PC-3 (cell line): Measurements from ENCODE around the gene ECEL1. TPM values are rescaled to one million over a fixed set of nuclear protein-coding genes. Genes with fewer than 3 reads are reported as not detected.

Experiments
- ATAC-seq: fragments of 200-7000 bp; cut with Tn5 transposase; 2 replicates; pipeline ENCODE4 v1.9.1; 2020; ENCODE audit warnings: mild to moderate bottlenecking, moderate library complexity
- BruUV-seq: library from RNA; stranded (reverse); fragments of 400-500 nt; replicated peaks from 2 replicates; lab custom pipeline; 2021; lab: Mats Ljungman, UMichigan
- CTCF ChIA-PET: fragments of 300-600 bp; sonication (Branson Sonifier 250); formaldehyde crosslinking; loops from one replicate; lab custom pipeline; 2022; ENCODE audit warnings: antibody characterized with exemption; lab: Charles Lee
- POLR2A ChIA-PET: fragments of 300-600 bp; sonication (Branson Sonifier 250); formaldehyde crosslinking; loops from one replicate; lab custom pipeline; 2022; ENCODE audit warnings: antibody characterized with exemption; ENCODE audit not compliant: unreplicated experiment; lab: Charles Lee
- DNase-seq: peaks from one replicate; pipeline ENCODE4 v3.0.0-alpha.2; 2015
- H2AFZ ChIP-seq: fragments of 300-600 bp; sonication (generic); 2 replicates; pipeline ENCODE4 v1.6.0; 2016; ENCODE audit warnings: antibody characterized with exemption, low read length
- H3F3A ChIP-seq: fragments of 300-600 bp; sonication (generic); one replicate; pipeline ENCODE4 v1.6.0; 2017; ENCODE audit warnings: antibody characterized with exemption, low read length, control low read depth, mild to moderate bottlenecking; ENCODE audit not compliant: unreplicated experiment
- H3K27ac ChIP-seq: fragments of 300-600 bp; sonication (generic); 2 replicates; pipeline ENCODE4 v1.5.1; 2016; ENCODE audit warnings: mild to moderate bottlenecking, low read length
- H3K27me3 ChIP-seq: fragments of 300-600 bp; sonication (generic); 2 replicates; pipeline ENCODE4 v1.6.1; 2016; ENCODE audit warnings: low read length, mixed read lengths
- H3K36me3 ChIP-seq: fragments of 300-600 bp; sonication (generic); 2 replicates; pipeline ENCODE4 v1.6.1; 2016; ENCODE audit warnings: low read depth, mixed run types, low read length, mixed read lengths
- H3K4me1 ChIP-seq: fragments of 300-600 bp; sonication (generic); 2 replicates; pipeline ENCODE4 v1.5.1; 2016; ENCODE audit warnings: low read length; ENCODE audit not compliant: insufficient read depth
- H3K4me2 ChIP-seq: fragments of 300-600 bp; sonication (generic); 2 replicates; pipeline ENCODE4 v1.6.0; 2016; ENCODE audit warnings: low read length
- H3K4me3 ChIP-seq: fragments of 300-600 bp; sonication (generic); 2 replicates; pipeline ENCODE4 v1.5.1; 2016; ENCODE audit warnings: mild to moderate bottlenecking, low read length, mixed read lengths
- H3K79me2 ChIP-seq: fragments of 300-600 bp; sonication (generic); 2 replicates; pipeline ENCODE4 v1.6.1; 2017; ENCODE audit warnings: low read length, mixed read lengths
- H3K9ac ChIP-seq: fragments of 300-600 bp; sonication (generic); 2 replicates; pipeline ENCODE4 v1.6.0; 2016; ENCODE audit warnings: mild to moderate bottlenecking, low read length
- H3K9me2 ChIP-seq: fragments of 300-600 bp; sonication (generic); replicated peaks from 2 replicates; pipeline ENCODE4 v1.6.1; 2016; ENCODE audit warnings: mixed run types, low read length, mixed read lengths
- H3K9me3 ChIP-seq: fragments of 300-600 bp; sonication (generic); 2 replicates; pipeline ENCODE4 v1.6.1; 2016; ENCODE audit warnings: low read length, mixed read lengths
- H4K20me1 ChIP-seq: fragments of 300-600 bp; sonication (generic); 2 replicates; pipeline ENCODE4 v1.6.1; 2016; ENCODE audit warnings: low read length, mixed read lengths
- CTCF ChIP-seq: fragments of 300-600 bp; sonication (generic); conservative IDR thresholded peaks from 2 replicates; pipeline ENCODE4 v1.5.1; 2017; ENCODE audit warnings: antibody characterized with exemption, low read depth, mild to moderate bottlenecking, low read length
- EZH2 ChIP-seq: fragments of 300-600 bp; sonication (generic); IDR thresholded peaks from one replicate; pipeline ENCODE4 v1.6.1; 2017; ENCODE audit warnings: antibody characterized with exemption, mild to moderate bottlenecking, low read length; ENCODE audit not compliant: unreplicated experiment
- EZH2phosphoT487 ChIP-seq: fragments of 300-600 bp; sonication (generic); IDR thresholded peaks from 2 replicates; pipeline ENCODE4 v1.6.1; 2018; ENCODE audit warnings: mild to moderate bottlenecking, antibody characterized with exemption, low read length, borderline replicate concordance
- intact Hi-C: fragments of 100-400 bp; cut with micrococcal nuclease; formaldehyde crosslinking; loops from 2 replicates; pipeline ENCODE4 v1.9.0; 2023
- total RNA-seq: library from RNA; depleted of rRNA; stranded (reverse); fragments of >200 nt; gene quantifications from 2 replicates; pipeline ENCODE4 v1.2.3, GENCODE V29; 2014

The ECEL1 gene
- total RNA-seq, 1 experiment from 2014 or later = not detected

- H3K4me3 ChIP-seq = no peak overlapping the region
- no TSS peak for BruUV-seq
- DNase-seq = no peak
- no peak for TF ChIP-seq EZH2phosphoT487
- no peak for TF ChIP-seq CTCF
- TF ChIP-seq EZH2 = no peak
- no peaks in the 10 kb centered on the region for H4K20me1 ChIP-seq
- H3K79me2 ChIP-seq = no peaks in the 10 kb centered on the region
- no peaks in the 10 kb centered on the region for H3K4me1 ChIP-seq
- intact Hi-C loops = no loop called here
- CTCF ChIA-PET = no interaction called here
- POLR2A ChIA-PET = no interaction called here
- H3K36me3 ChIP-seq = no peaks in the 10 kb centered on the region
- no peak overlapping the region for H3K9ac ChIP-seq
- no peak for ATAC-seq
- no peaks in the 10 kb centered on the region for H3K9me2 ChIP-seq
- H2AFZ ChIP-seq = no peak overlapping the region
- no peaks in the 10 kb centered on the region for H3F3A ChIP-seq
- H3K4me2 ChIP-seq = no peak overlapping the region
- no peaks in the 10 kb centered on the region for H3K27me3 ChIP-seq
- no peak overlapping the region for H3K27ac ChIP-seq
- no peaks in the 10 kb centered on the region for H3K9me3 ChIP-seq
These were observed 2.3 kb downstream of the ECEL1 start for GRCh38 chr2:232485348-232485756.

- BruUV-seq = no TSS peak
- no peaks in the 10 kb centered on the region for H3K9me2 ChIP-seq
- ChIA-PET CTCF (no interaction called here), POLR2A (no interaction called here)
- no peak overlapping the region for H3K4me2 ChIP-seq
- H3F3A ChIP-seq = no peaks in the 10 kb centered on the region
- intact Hi-C loops = no loop called here
- H3K79me2 ChIP-seq = no peaks in the 10 kb centered on the region
- ATAC-seq = no peak
- no peak overlapping the region for H2AFZ ChIP-seq
- DNase-seq = no peak
- H3K9me3 ChIP-seq = no peaks in the 10 kb centered on the region
- no peaks in the 10 kb centered on the region for H3K4me1 ChIP-seq
- no peaks in the 10 kb centered on the region for H4K20me1 ChIP-seq
- H3K4me3 ChIP-seq = no peak overlapping the region
- no peaks in the 10 kb centered on the region for H3K36me3 ChIP-seq
- no peak overlapping the region for H3K9ac ChIP-seq
- TF ChIP-seq EZH2phosphoT487 (no peak), CTCF (no peak), EZH2 (no peak)
- no peak overlapping the region for H3K27ac ChIP-seq
- H3K27me3 ChIP-seq = no peaks in the 10 kb centered on the region
These were observed 2.8 kb downstream of the ECEL1 start for GRCh38 chr2:232484628-232485347.

GRCh38 chr2:232483923-232484627 is 3.6 kb downstream of the ECEL1 start:
- no peaks in the 10 kb centered on the region for H3K36me3 ChIP-seq
- ChIA-PET POLR2A (no interaction called here), CTCF (no interaction called here)
- no peaks in the 10 kb centered on the region for H4K20me1 ChIP-seq
- BruUV-seq = no TSS peak
- TF ChIP-seq EZH2phosphoT487 = no peak
- no peak for TF ChIP-seq EZH2
- no peak for TF ChIP-seq CTCF
- H2AFZ ChIP-seq = no peak overlapping the region
- DNase-seq (no peak), ATAC-seq (no peak)
- H3K9ac ChIP-seq = no peak overlapping the region
- H3F3A ChIP-seq = no peaks in the 10 kb centered on the region
- H3K27me3 ChIP-seq = no peaks in the 10 kb centered on the region
- no peaks in the 10 kb centered on the region for H3K4me1 ChIP-seq
- intact Hi-C loops = no loop called here
- no peak overlapping the region for H3K27ac ChIP-seq
- H3K9me2 ChIP-seq = no peaks in the 10 kb centered on the region
- H3K4me3 ChIP-seq = no peak overlapping the region
- H3K4me2 ChIP-seq = no peak overlapping the region
- no peaks in the 10 kb centered on the region for H3K79me2 ChIP-seq
- H3K9me3 ChIP-seq = no peaks in the 10 kb centered on the region
